Mesodermal cell (in vitro differentiated cells): ENCODE measurements around the gene ADGRV1.
A peak's percentile ranks its signal among the peaks of the same experiment; 100 is the strongest.

Experiments used
- H3K27ac ChIP-seq: 2 replicates; pipeline ENCODE4 v1.7.0; 2013; ENCODE audit warnings: mild to moderate bottlenecking, low read depth, low read length, moderate library complexity; ENCODE audit not compliant: severe bottlenecking
- H3K36me3 ChIP-seq: 2 replicates; pipeline ENCODE4 v1.7.1; 2013; ENCODE audit warnings: mild to moderate bottlenecking, low read length, moderate library complexity; ENCODE audit not compliant: control insufficient read depth, insufficient read depth
- H3K4me1 ChIP-seq: one replicate; pipeline ENCODE4 v1.7.1; 2013; ENCODE audit warnings: mild to moderate bottlenecking, low read length; ENCODE audit not compliant: insufficient read depth, control insufficient read depth, poor library complexity, severe bottlenecking
- H3K4me3 ChIP-seq: 2 replicates; pipeline ENCODE4 v1.7.0; 2013; ENCODE audit warnings: low read length, control low read depth, mild to moderate bottlenecking; ENCODE audit not compliant: insufficient read depth, poor library complexity, severe bottlenecking; ENCODE audit errors: extremely low read depth
- H3K9me3 ChIP-seq: 2 replicates; pipeline ENCODE4 v1.7.1; 2013; ENCODE audit warnings: mild to moderate bottlenecking, low read length, moderate library complexity; ENCODE audit not compliant: control insufficient read depth
- WGBS, 2 experiments: methylation state at CpG; one replicate each; pipeline ENCODE4 v1.1.5; 2013; ENCODE audit warnings: missing lambda C conversion rate in 2 of 2; ENCODE audit not compliant: insufficient coverage in 2 of 2; 5-methylcytosine and 5-hydroxymethylcytosine counted together

ADGRV1 gene

GRCh38 chr5:91187032-91187431 lies 628.4 kb downstream of the ADGRV1 start:
- WGBS, 2 experiments: no CpG with 5 or more reads among the region's 3 CpGs
- Histone ChIP-seq H3K4me1 (peaks cover 11% of the 10 kb centered on the region), H3K4me3 (no peak overlapping the region), H3K9me3 (no peaks in the 10 kb centered on the region), H3K36me3 (no peaks in the 10 kb centered on the region), H3K27ac (no peak overlapping the region)

DNA sequence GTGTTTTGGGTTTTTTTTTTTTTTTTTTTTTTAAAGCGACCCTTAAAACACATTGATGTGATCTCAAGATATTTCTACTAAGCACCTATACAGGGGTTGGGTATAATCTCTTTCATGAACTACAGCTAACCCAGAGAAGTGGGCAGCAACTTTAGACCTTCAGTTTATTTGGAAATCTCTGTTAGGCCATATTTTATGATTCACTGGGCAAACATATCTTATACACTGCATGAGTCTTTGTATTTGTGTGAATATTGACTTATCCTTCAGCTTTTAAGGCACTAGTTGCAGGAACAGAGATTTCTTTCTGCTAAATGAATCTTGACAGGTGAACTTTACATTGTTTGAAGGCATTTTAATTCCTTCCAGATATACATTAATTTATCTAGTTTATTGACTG lies 630.2 kb downstream of the ADGRV1 start:
- WGBS, 2 experiments: no CpG with 5 or more reads among the region's 1 CpG
- H3K9me3 ChIP-seq: no peaks in the 10 kb centered on the region
- H3K4me3 ChIP-seq: no peak overlapping the region
- no peaks in the 10 kb centered on the region for H3K36me3 ChIP-seq
- H3K27ac ChIP-seq: no peak overlapping the region
- H3K4me1 ChIP-seq: peaks cover 11% of the 10 kb centered on the region

DNA sequence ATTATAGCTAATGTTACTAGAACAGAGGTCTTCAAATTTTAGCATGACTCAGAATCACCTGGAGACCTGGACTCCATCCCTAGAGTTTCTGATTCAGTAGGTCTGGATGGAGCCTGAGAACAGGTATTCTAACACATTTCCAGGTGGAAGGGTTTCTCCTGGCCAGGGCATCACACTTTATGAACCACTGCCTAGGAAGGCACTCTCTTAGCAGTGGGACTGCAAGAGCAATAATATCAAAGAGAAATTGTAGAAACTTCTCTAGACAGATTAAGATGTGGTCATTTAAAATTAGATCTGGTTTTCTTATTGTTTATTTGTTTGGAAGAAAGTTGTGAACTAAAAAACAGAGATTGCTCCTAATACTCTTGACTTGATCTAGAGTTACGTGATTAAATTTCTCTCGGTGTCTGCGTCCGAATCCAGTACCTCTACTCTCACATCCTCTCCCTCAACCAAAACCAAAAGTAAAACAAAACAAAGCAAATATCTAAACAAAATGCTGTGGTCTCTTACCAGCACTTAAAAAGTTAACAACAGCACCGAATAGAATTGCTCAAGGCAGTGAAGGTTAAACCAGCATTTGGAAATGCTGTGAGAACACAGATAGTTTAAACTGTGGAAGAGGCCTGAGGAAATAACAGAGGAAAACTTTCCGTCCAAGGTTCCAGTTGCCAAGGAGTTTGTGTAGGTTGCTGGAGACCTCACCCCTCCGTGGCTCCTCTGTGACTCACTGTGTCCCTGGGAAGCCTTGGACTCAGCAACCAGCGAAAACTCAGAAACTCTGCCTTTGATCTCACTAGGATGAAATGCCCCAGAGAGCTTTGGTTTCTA lies 631.1 kb downstream of the ADGRV1 start:
- Histone ChIP-seq H3K27ac (peak overlapping the region; percentile 68), H3K4me1 (peaks cover 11% of the 10 kb centered on the region), H3K36me3 (no peaks in the 10 kb centered on the region), H3K9me3 (no peaks in the 10 kb centered on the region), H3K4me3 (no peak overlapping the region)
- WGBS, 2 experiments: 61 to 70% methylated on average over 7 of the region's 8 CpGs

DNA sequence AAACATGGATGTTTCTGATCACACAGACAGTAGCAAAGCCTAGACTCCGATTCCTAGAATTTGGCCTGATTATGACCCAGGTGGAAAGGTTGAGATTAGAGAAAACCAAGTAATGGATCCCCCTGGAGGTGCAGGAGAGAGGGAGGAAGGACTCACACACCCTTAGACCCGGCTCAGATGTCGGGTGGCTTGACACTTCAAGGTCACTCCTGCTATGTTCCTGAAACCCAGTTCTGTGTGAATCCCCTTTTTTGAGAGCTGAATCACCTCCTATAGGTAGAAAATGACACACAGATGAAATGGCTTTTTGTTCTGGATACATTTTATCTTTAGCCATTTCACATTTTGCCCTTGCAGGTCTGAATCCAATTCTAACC lies 631.7 kb downstream of the ADGRV1 start:
- peaks cover 11% of the 10 kb centered on the region for H3K4me1 ChIP-seq
- H3K9me3 ChIP-seq: no peaks in the 10 kb centered on the region
- 88 to 92% methylated on average over 2 of the region's 3 CpGs for WGBS, 2 experiments
- no peaks in the 10 kb centered on the region for H3K36me3 ChIP-seq
- H3K4me3 ChIP-seq: no peak overlapping the region
- H3K27ac ChIP-seq: peak overlapping the region; percentile 68

- no peaks in the 10 kb centered on the region for H3K36me3 ChIP-seq
- WGBS, 2 experiments: 89 to 100% methylated on average over 4 of the region's 8 CpGs
- no peaks in the 10 kb centered on the region for H3K9me3 ChIP-seq
- no peak overlapping the region for H3K27ac ChIP-seq
- H3K4me3 ChIP-seq: no peak overlapping the region
- peaks cover 6% of the 10 kb centered on the region for H3K4me1 ChIP-seq
Measured at GRCh38 chr5:91194824-91195381, 636.3 kb downstream of the ADGRV1 start.

DNA sequence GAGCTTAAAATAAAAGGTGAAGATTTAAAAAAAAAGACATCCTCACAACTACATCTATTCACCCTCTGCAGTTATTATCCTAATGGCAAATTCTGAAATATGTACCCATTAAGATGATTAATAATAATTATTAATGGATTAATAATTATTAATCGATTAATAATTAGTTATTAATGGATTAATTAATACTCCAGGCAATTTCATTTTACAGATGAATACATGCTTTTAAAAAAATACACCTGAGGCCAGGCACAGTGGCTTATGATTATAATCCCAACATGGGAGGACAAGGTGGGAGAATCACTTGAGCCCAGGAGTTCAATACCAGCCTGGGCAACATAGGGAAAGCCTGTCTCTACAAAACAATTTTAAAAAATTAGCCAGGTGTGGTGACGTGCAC lies 642.1 kb downstream of the ADGRV1 start:
- Histone ChIP-seq H3K9me3 (no peaks in the 10 kb centered on the region), H3K4me3 (no peak overlapping the region), H3K36me3 (no peaks in the 10 kb centered on the region), H3K27ac (no peak overlapping the region), H3K4me1 (no peaks in the 10 kb centered on the region)
- WGBS, 2 experiments: no CpG with 5 or more reads among the region's 2 CpGs

GRCh38 chr5:91206103-91206502 lies 647.5 kb downstream of the ADGRV1 start:
- H3K36me3 ChIP-seq: no peaks in the 10 kb centered on the region
- H3K9me3 ChIP-seq: no peaks in the 10 kb centered on the region
- WGBS, 2 experiments: 97 to 100% methylated on average over 3 of the region's 5 CpGs
- no peak overlapping the region for H3K4me3 ChIP-seq
- no peak overlapping the region for H3K27ac ChIP-seq
- H3K4me1 ChIP-seq: no peaks in the 10 kb centered on the region

GRCh38 chr5:91206734-91207133 lies 648.1 kb downstream of the ADGRV1 start:
- no peaks in the 10 kb centered on the region for H3K9me3 ChIP-seq
- peaks cover 3% of the 10 kb centered on the region for H3K4me1 ChIP-seq
- no peak overlapping the region for H3K27ac ChIP-seq
- no peak overlapping the region for H3K4me3 ChIP-seq
- no CpG with 5 or more reads among the region's 2 CpGs for WGBS, 2 experiments
- no peaks in the 10 kb centered on the region for H3K36me3 ChIP-seq

DNA sequence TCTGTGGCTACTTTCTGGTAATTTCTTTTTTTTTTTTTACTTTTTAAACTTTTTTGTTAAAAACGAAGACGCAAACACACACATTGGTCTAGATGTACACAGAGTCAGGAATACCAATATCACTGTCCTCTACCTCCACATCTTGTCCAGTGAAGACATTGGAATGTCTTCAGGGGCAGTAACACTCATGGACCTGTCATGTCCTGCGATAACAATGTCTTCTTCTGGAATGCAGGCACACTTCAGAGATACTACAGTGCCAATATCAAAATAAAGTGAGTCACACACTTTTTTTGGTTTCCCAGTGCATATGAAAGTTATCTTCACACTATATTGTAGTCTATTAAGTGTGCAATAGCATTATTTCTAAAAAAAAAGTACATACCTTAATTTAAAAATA lies 648.7 kb downstream of the ADGRV1 start:
- Histone ChIP-seq H3K27ac (no peak overlapping the region), H3K36me3 (no peaks in the 10 kb centered on the region), H3K4me1 (peaks cover 6% of the 10 kb centered on the region), H3K4me3 (no peak overlapping the region), H3K9me3 (no peaks in the 10 kb centered on the region)
- WGBS, 2 experiments: 94% methylated on average over 3 of the region's 3 CpGs; no CpG with 5 or more reads in 1 of the 2 experiments

GRCh38 chr5:91211997-91212713 lies 653.6 kb downstream of the ADGRV1 start:
- WGBS, 2 experiments: 61 to 93% methylated on average over 4 to 5 of the region's 6 CpGs
- Histone ChIP-seq H3K36me3 (no peaks in the 10 kb centered on the region), H3K27ac (peak overlapping the region; percentile 63), H3K4me1 (peaks cover 6% of the 10 kb centered on the region), H3K9me3 (no peaks in the 10 kb centered on the region), H3K4me3 (no peak overlapping the region)

- H3K4me3 ChIP-seq: no peak overlapping the region
- H3K27ac ChIP-seq: peak overlapping the region; percentile 63
- 67 to 83% methylated on average over 1 of the region's 1 CpG for WGBS, 2 experiments
- H3K9me3 ChIP-seq: no peaks in the 10 kb centered on the region
- no peaks in the 10 kb centered on the region for H3K36me3 ChIP-seq
- peaks cover 6% of the 10 kb centered on the region for H3K4me1 ChIP-seq
Measured at GRCh38 chr5:91212714-91213092, 654.1 kb downstream of the ADGRV1 start.
